SU-DHL-6 (cell line): ENCODE measurements around the gene EIF2S1.
"Not testable (repeated sequence)": the region's sequence is repeated elsewhere in the genome, so short reads cannot be mapped to it uniquely, and the experiment has no call there.

Source experiments
- CTCF ChIP-seq: fragments of 200-600 bp; sonication (generic); IDR thresholded peaks from one replicate; pipeline ENCODE4 v1.5.1; 2017; ENCODE audit warnings: antibody characterized with exemption, mild to moderate bottlenecking, low read length, moderate library complexity; ENCODE audit not compliant: insufficient read depth, poor library complexity, severe bottlenecking
- EZH2phosphoT487 ChIP-seq: fragments of 200-600 bp; sonication (generic), shearing (Covaris generic); conservative IDR thresholded peaks from 2 replicates; pipeline ENCODE4 v1.6.1; 2018; ENCODE audit warnings: mild to moderate bottlenecking, antibody characterized with exemption, low read length, moderate library complexity, mixed read lengths

DNA sequence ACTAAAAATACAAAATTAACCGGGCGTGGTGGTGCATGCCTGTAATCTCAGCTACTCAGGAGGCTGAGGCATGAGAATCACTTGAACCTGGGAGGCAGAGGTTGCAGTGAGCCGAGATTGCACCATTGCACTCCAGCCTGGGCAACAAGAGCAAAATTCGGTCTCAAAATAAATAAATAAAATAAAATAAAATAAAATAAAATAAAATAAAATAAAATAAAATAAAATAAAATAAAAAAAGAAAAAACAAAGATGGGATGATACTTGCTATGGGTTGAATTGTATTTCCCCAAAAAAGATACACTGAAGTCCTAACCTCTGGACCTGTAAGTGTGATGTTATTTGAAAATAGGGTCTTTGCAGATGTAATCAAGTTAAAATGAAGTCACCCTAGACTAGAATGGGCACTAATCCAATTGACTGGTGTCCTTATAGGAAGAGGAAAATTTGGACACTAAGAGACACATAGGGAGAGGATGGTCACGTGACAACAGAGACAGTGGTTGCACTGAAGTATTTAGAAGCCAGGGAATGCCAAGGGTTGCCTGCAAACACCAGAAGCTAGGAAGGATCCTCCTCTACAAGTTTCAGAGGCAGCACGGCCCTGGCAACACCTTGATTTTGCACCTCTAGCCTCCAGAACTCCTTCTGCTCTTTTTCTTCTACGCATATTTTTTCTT lies 48.1 kb downstream of the EIF2S1 start:
- TF ChIP-seq CTCF, EZH2phosphoT487: not testable (repeated sequence)
